AG09309 (cell line): ENCODE data around the gene CYB5D1.
"Not testable (repeated sequence)": the region's sequence is repeated elsewhere in the genome, so short reads cannot be mapped to it uniquely, and the experiment has no call there.

Source experiments
- DNase-seq: peaks from one replicate; pipeline ENCODE4 v3.0.0-alpha.2; 2010; ENCODE audit warnings: low read depth
- H3K4me3 ChIP-seq: 2 replicates; pipeline ENCODE4 v1.5.1; 2011; ENCODE audit warnings: mild to moderate bottlenecking, low read depth, low read length, moderate library complexity; ENCODE audit not compliant: control insufficient read depth
- CTCF ChIP-seq: IDR thresholded peaks from 2 replicates; pipeline ENCODE4 v1.5.1; 2011; ENCODE audit warnings: mild to moderate bottlenecking, low read depth, low read length, inconsistent platforms; ENCODE audit not compliant: insufficient read depth, control insufficient read depth; ENCODE audit errors: missing control alignments

The CYB5D1 gene

GRCh38 chr17:7857713-7858521, at the start of gene CYB5D1:
Gene CYB5D1 (plus strand): TSS chr17:7858003. CDS start chr17:7858135, 132 bp downstream.
- no peak for TF ChIP-seq CTCF
- peak within 1 kb of the TSS; percentile 83 for H3K4me3 ChIP-seq
- peak; percentile 68 for DNase-seq

- no peak for TF ChIP-seq CTCF
- no peak overlapping the region for H3K4me3 ChIP-seq
- no peak for DNase-seq
Measured at GRCh38 chr17:7809086-7809790, 48.6 kb upstream of the CYB5D1 start.

GRCh38 chr17:7809791-7810343, 47.9 kb upstream of the CYB5D1 start:
- H3K4me3 ChIP-seq, DNase-seq: not testable (repeated sequence)

GRCh38 chr17:7811251-7811650, 46.6 kb upstream of the CYB5D1 start:
- no peak for DNase-seq
- H3K4me3 ChIP-seq = no peak overlapping the region
- TF ChIP-seq CTCF = no peak

- no peak overlapping the region for H3K4me3 ChIP-seq
- no peak for TF ChIP-seq CTCF
- no peak for DNase-seq
Measured at GRCh38 chr17:7814969-7815368, 42.8 kb upstream of the CYB5D1 start.

- no peak for TF ChIP-seq CTCF
- no peak overlapping the region for H3K4me3 ChIP-seq
- no peak for DNase-seq
Measured at GRCh38 chr17:7816926-7817642, 40.7 kb upstream of the CYB5D1 start.
